GM08714 (cell line): ENCODE measurements around the gene PICALM.
"Not testable (repeated sequence)": the region's sequence is repeated elsewhere in the genome, so short reads cannot be mapped to it uniquely, and the experiment has no call there.

ENCODE experiments used
- H3K4me3 ChIP-seq: fragments of 200-500 bp; sonication (Bioruptor generic); 2 replicates; pipeline ENCODE4 v1.5.1; 2014; ENCODE audit warnings: mild to moderate bottlenecking, low read length, inconsistent platforms
- ZNF274 ChIP-seq: IDR thresholded peaks from 2 replicates; pipeline ENCODE4 v1.6.1; 2012; ENCODE audit warnings: mild to moderate bottlenecking, low read depth, low read length

PICALM gene, protein sequence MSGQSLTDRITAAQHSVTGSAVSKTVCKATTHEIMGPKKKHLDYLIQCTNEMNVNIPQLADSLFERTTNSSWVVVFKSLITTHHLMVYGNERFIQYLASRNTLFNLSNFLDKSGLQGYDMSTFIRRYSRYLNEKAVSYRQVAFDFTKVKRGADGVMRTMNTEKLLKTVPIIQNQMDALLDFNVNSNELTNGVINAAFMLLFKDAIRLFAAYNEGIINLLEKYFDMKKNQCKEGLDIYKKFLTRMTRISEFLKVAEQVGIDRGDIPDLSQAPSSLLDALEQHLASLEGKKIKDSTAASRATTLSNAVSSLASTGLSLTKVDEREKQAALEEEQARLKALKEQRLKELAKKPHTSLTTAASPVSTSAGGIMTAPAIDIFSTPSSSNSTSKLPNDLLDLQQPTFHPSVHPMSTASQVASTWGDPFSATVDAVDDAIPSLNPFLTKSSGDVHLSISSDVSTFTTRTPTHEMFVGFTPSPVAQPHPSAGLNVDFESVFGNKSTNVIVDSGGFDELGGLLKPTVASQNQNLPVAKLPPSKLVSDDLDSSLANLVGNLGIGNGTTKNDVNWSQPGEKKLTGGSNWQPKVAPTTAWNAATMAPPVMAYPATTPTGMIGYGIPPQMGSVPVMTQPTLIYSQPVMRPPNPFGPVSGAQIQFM

DNA sequence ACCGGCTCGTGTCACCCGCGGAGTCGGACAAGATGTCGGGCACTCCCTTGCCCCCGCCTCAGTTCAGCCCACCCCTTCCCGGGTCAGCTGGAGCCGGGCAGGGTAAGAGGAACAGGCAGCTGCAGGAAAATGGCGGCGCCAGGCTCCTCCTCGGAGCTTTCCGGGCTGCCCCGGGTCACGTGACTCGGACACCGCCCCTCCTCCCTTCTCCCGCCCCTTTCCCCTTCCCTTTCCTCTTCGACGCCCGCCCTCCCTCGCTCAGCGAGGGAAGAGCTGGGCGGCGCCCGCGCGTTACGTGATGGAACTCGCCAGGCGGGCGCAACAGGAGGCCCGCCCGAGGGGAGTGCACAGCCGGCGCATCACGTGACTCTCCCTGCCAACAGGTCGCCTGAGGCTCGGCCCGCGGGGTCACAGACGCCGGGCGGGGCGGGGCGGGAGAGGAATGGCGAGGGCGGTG, at the start of gene PICALM:
TSS of gene PICALM (minus strand) at position 134 of the 457 bp plus-strand sequence. CDS start 304 bp downstream, outside the sequence.
- TF ChIP-seq ZNF274 = no peak
- peak within 1 kb of the TSS; percentile 85 for H3K4me3 ChIP-seq

DNA sequence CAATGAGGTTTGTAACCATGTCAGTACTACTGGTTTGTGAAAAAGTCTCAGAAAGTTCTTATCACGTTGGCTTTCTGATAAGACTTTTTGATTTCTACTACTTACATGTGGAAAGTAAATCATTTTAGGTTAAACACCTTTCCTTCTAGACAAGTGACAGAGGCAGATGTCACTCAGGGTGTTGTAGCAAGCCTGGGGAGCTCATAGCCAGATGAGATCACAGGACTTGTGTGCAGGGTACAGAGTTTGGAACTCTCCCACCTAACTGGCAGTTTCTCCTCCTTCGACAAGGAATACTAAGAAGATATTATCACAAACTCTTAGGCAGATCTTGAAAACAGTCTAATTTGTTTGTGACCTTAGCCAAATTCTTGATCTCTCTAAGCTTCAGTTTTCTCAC, 49.4 kb upstream of the PICALM start:
- no peak for TF ChIP-seq ZNF274
- no peak overlapping the region for H3K4me3 ChIP-seq

- TF ChIP-seq ZNF274 = no peak
- H3K4me3 ChIP-seq = no peak overlapping the region
Observed at GRCh38 chr11:86117712-86118063, 48.8 kb upstream of the PICALM start.

- peak overlapping the region; percentile 15; the same call in 1 of the 2 replicates for H3K4me3 ChIP-seq
- TF ChIP-seq ZNF274 = no peak
Observed at GRCh38 chr11:86117001-86117711, 48.3 kb upstream of the PICALM start.

GRCh38 chr11:86116386-86116726, 47.5 kb upstream of the PICALM start:
- TF ChIP-seq ZNF274 = no peak
- peak overlapping the region; percentile 33; the same call in 1 of the 2 replicates for H3K4me3 ChIP-seq

- peak overlapping the region; percentile 33; the same call in 1 of the 2 replicates for H3K4me3 ChIP-seq
- no peak for TF ChIP-seq ZNF274
Observed at GRCh38 chr11:86115542-86116385, 46.9 kb upstream of the PICALM start.

GRCh38 chr11:86108890-86109638, 40.2 kb upstream of the PICALM start:
- TF ChIP-seq ZNF274 = no peak

GRCh38 chr11:86108191-86108590, 39.3 kb upstream of the PICALM start:
- H3K4me3 ChIP-seq = no peak overlapping the region
- TF ChIP-seq ZNF274 = no peak

More at GRCh38 chr11:86108890-86109638, 40.2 kb upstream of the PICALM start:
- no peak overlapping the region for H3K4me3 ChIP-seq

DNA sequence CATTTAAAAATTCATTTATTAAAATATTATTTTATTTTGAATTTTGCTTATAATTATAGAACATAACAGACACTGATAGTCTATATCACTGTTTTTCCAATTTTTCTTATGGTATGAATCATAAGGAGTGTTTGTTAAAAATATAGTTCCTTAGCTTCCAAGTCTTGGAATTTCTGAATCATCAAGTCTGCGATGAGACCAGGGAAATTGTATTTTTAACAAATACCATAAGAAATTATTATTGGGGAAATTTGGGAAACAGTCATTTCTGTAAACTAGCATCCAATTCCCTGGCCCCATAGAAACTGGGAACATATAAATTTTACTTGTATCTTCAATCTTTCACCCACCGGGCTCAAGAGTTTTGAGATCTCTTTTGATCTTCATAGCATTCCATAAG, 38.0 kb upstream of the PICALM start:
- no peak for TF ChIP-seq ZNF274
- no peak overlapping the region for H3K4me3 ChIP-seq

- H3K4me3 ChIP-seq = not testable (repeated sequence)
Observed at GRCh38 chr11:86106031-86106430, 37.1 kb upstream of the PICALM start.

DNA sequence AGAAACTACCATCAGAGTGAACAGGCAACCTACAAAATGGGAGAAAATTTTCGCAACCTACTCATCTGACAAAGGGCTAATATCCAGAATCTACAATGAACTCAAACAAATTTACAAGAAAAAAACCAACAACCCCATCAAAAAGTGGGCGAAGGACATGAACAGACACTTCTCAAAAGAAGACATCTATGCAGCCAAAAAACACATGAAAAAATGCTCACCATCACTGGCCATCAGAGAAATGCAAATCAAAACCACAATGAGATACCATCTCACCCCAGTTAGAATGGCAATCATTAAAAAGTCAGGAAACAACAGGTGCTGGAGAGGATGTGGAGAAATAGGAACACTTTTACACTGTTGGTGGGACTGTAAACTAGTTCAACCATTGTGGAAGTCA, 36.7 kb upstream of the PICALM start:
- not testable (repeated sequence) for H3K4me3 ChIP-seq

GRCh38 chr11:86103808-86104207, 34.9 kb upstream of the PICALM start:
- TF ChIP-seq ZNF274 = no peak
- H3K4me3 ChIP-seq = no peak overlapping the region

DNA sequence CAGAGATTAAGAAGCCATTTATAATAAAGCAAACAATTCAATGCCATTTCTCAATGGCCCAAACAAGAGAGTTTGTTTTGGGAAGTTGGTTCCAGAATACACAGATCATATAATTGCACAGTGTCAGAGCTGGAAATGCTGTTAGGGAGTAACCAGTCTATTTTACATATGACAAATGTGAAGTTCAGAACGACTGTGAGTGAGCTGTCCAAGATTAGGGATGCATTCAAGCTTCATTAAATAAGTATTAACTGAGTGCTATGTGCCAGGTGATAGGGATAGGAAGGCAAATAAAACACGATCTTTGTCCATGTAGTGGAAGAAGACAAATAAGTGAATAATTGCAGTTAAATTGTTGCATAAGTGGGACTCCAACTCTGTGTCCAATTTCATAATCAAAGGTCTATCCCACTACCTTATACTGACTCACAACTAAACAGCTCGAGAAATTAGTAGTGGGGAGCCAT, 33.1 kb upstream of the PICALM start:
- no peak overlapping the region for H3K4me3 ChIP-seq
- no peak for TF ChIP-seq ZNF274

DNA sequence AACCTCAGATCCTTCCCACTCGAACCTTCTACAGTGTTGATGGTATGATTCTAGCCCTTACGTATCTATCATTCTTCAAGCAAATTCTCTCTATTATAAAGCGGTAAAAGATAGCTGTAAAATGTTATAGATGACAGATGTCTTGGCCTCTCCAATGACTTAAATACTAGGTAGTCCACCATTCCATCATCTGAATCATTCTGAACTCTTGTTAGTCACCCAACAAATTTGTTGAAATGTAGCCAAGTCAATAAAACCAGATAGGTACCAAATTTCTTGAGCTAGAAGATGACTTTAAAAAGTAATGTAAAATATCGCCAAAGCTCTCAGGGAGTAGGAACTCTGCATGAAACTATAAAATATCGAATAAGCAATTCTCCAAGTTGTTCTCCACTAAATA, 32.6 kb upstream of the PICALM start:
- no peak overlapping the region for H3K4me3 ChIP-seq
- no peak for TF ChIP-seq ZNF274
